ENCODE results near the gene RASL11A. TPM values are rescaled to one million over a fixed set of nuclear protein-coding genes. Genes with fewer than 3 reads are reported as not detected.

RASL11A gene
- polyA plus RNA-seq, 3 donors: 1.0 to 6.8 (median 3.8) TPM

- no peaks in the 10 kb centered on the region for H4K20me1 ChIP-seq (ENCODE audit: insufficient read depth, low read length)
- Mint-ChIP-seq H3K4me1 (peaks cover 7% of the 10 kb centered on the region), H3K27me3 (ENCODE audit: low read depth in 3 of 3) (peaks cover 0 to 7% (median 4%) of the 10 kb centered on the region in 3 donors)
These were observed 30.4 kb downstream of the RASL11A start for GRCh38 chr13:27300941-27301586.

GRCh38 chr13:27302643-27303262 lies 32.1 kb downstream of the RASL11A start:
- Histone ChIP-seq H3K4me1 (ENCODE audit: control insufficient read depth in 1 of 2, insufficient read depth in 2 of 2, low read length in 2 of 2) (no peaks in the 10 kb centered on the region), H3K36me3 (replicated peaks in 1 of 2; ENCODE audit: control insufficient read depth in 1 of 2, insufficient read depth in 2 of 2, low read length in 2 of 2) (no peaks in the 10 kb centered on the region), H2AFZ (ENCODE audit: insufficient read depth, low read depth, low read length, poor library complexity, severe bottlenecking) (no peak overlapping the region), H3K4me3 (replicated peaks in 1 of 3; ENCODE audit: low read depth in 2 of 3, low read length in 3 of 3) (no peak overlapping the region), H3K9me3 (replicated peaks in 1 of 2; ENCODE audit: control insufficient read depth in 1 of 2, insufficient read depth in 1 of 2, low read length in 2 of 2) (no peaks in the 10 kb centered on the region), H4K20me1 (ENCODE audit: insufficient read depth, low read length) (no peaks in the 10 kb centered on the region), H3K27me3 (ENCODE audit: control insufficient read depth in 2 of 2, insufficient read depth in 2 of 2, low read length in 2 of 2) (no peaks in the 10 kb centered on the region), H3K9ac (ENCODE audit: insufficient read depth, low read length, poor library complexity, severe bottlenecking) (no peak overlapping the region), H3K27ac (ENCODE audit: low read depth in 1 of 2, low read length in 2 of 2) (no peak overlapping the region), H3K4me2 (replicated peaks; ENCODE audit: extremely low read depth, low read length, poor library complexity, severe bottlenecking) (no peak overlapping the region), H3K79me2 (ENCODE audit: insufficient read depth, low read length) (no peaks in the 10 kb centered on the region)
- no peak for TF ChIP-seq CTCF (IDR thresholded peaks at IDR 0.05)
- 88% methylated on average over 1 of the region's 4 CpGs for WGBS (ENCODE audit: insufficient coverage)
- Mint-ChIP-seq H3K4me1 (peaks cover 7% of the 10 kb centered on the region), H3K9me3 (no peaks in the 10 kb centered on the region), H3K27ac (no peak overlapping the region), H3K4me3 (no peak overlapping the region), H3K27me3 (ENCODE audit: low read depth in 3 of 3) (peaks cover 0 to 5% (median 0%) of the 10 kb centered on the region in 3 donors), H3K36me3 (no peaks in the 10 kb centered on the region)
- intact Hi-C loops (cut with micrococcal nuclease): no loop called here
- DNase-seq: no peak

More at GRCh38 chr13:27300941-27301586, 30.4 kb downstream of the RASL11A start:
- no peak overlapping the region for H3K4me2 ChIP-seq (replicated peaks; ENCODE audit: extremely low read depth, low read length, poor library complexity, severe bottlenecking)
- no peaks in the 10 kb centered on the region for H3K27me3 ChIP-seq (ENCODE audit: control insufficient read depth in 2 of 2, insufficient read depth in 2 of 2, low read length in 2 of 2)
- Mint-ChIP-seq H3K27ac (no peak overlapping the region), H3K9me3 (no peaks in the 10 kb centered on the region), H3K36me3 (no peaks in the 10 kb centered on the region), H3K4me3 (no peak overlapping the region)
- no peaks in the 10 kb centered on the region for H3K4me1 ChIP-seq (ENCODE audit: control insufficient read depth in 1 of 2, insufficient read depth in 2 of 2, low read length in 2 of 2)
- WGBS (ENCODE audit: insufficient coverage): 92% methylated on average over 2 of the region's 6 CpGs
- no peaks in the 10 kb centered on the region for H3K79me2 ChIP-seq (ENCODE audit: insufficient read depth, low read length)
- no peak for DNase-seq
- H2AFZ ChIP-seq (ENCODE audit: insufficient read depth, low read depth, low read length, poor library complexity, severe bottlenecking): no peak overlapping the region
- no peak overlapping the region for H3K4me3 ChIP-seq (replicated peaks in 1 of 3; ENCODE audit: low read depth in 2 of 3, low read length in 3 of 3)
- H3K9me3 ChIP-seq (replicated peaks in 1 of 2; ENCODE audit: control insufficient read depth in 1 of 2, insufficient read depth in 1 of 2, low read length in 2 of 2): no peaks in the 10 kb centered on the region
- intact Hi-C loops (cut with micrococcal nuclease): no loop called here
- H3K27ac ChIP-seq (ENCODE audit: low read depth in 1 of 2, low read length in 2 of 2): no peak overlapping the region
- no peak overlapping the region for H3K9ac ChIP-seq (ENCODE audit: insufficient read depth, low read length, poor library complexity, severe bottlenecking)
- no peaks in the 10 kb centered on the region for H3K36me3 ChIP-seq (replicated peaks in 1 of 2; ENCODE audit: control insufficient read depth in 1 of 2, insufficient read depth in 2 of 2, low read length in 2 of 2)
- no peak for TF ChIP-seq CTCF (IDR thresholded peaks at IDR 0.05)

Measured in CD14-positive monocyte (primary cell).